Stimulated activated CD4-positive, alpha-beta T cell treated with anti-CD3 and anti-CD28 coated beads, Interleukin-1b, Interleukin-23, amount 100 ng/mL, for 24 hours (primary cell): Measurements from ENCODE around the gene ITGAE.
A peak's percentile ranks its signal among the peaks of the same experiment; 100 is the strongest.
"Not testable (repeated sequence)": the region's sequence is repeated elsewhere in the genome, so short reads cannot be mapped to it uniquely, and the experiment has no call there.

Source experiments
- DNase-seq, 4 experiments: peaks; one replicate each; pipeline ENCODE4 v3.0.0-alpha.2; 2020; ENCODE audit warnings: low read depth in 4 of 4, low spot score in 1 of 4

Gene ITGAE

GRCh38 chr17:3761918-3762380 is 39.0 kb downstream of the ITGAE start:
- DNase-seq = no peak

- no peak for DNase-seq
These were observed 39.7 kb downstream of the ITGAE start for GRCh38 chr17:3761036-3761917.

GRCh38 chr17:3759597-3760216 is 41.3 kb downstream of the ITGAE start:
- no peak for DNase-seq

DNA sequence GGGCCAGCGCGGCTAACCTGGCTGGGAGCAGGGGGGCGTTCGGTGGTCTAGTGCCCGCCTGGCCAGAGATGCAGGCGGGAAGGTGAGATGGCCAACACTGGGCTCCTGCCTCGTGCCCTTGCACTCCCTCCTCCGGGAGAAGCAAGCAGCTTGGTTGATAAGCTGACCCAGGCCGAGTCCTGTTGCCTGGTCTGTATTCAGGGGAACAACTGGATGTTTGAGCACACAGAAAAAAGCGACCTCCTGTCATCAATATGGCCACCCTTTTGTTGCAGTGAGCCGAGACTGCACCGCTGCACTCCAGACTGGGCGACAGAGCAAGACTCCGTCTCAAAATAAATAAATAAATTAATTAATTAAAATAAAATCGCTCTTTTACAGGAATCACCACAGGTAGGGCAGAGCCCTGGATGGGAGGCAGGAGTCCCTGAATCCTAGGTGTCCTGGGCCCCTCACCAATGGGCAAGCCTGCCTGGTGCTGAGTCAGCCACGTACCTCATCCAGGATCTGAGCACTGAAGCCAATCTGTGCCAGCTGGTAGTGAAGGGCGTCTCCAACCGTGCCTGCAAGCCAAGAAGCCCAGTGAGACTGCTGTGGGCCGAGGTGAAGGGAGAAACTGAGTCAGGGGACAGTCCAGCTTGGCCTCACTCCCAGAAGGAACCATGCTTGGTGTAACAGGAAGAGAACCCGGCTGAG is 45.5 kb downstream of the ITGAE start:
- no peak for DNase-seq

- DNase-seq = peak; percentile 34 to 54 (median 46)
These were observed 46.3 kb downstream of the ITGAE start for GRCh38 chr17:3754458-3755334.

DNA sequence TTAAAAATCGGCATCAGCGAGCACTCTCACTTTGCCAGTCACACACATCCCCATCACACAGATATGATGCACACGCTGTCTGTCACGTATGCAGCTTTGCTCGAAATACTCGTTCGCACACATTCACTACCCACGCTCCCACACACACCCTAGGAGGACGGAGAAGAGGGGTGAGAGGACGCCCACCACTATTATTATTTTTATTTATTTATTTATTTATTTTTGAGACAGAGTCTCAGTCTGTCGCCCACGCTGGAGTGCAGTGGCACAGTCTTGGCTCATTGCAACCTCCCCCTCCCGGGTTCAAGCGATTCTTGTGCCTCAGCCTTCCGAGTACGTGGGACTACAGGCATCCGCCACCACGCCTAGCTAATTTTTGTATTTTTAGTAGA is 46.9 kb downstream of the ITGAE start:
- no peak for DNase-seq

DNA sequence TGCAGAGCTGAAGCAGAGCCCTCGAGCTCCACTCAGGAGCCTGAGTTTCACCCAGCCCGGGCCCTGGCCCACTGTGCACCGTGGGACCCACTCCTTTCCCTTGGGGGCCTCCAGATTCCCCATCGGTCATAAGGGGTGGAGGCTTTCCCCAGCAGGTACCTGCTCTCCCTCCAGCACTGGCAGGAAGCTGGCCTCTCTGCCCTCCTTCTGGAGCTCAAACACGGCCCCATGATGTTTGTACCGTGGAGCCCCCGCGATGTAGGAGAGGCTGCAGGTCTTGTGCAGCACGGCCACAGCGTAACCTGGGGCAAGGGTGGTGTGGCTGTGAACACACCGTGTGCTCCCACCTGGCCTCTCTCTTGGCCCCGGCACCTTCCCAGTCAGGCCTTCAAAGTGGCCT is 47.4 kb downstream of the ITGAE start:
- DNase-seq = no peak

DNA sequence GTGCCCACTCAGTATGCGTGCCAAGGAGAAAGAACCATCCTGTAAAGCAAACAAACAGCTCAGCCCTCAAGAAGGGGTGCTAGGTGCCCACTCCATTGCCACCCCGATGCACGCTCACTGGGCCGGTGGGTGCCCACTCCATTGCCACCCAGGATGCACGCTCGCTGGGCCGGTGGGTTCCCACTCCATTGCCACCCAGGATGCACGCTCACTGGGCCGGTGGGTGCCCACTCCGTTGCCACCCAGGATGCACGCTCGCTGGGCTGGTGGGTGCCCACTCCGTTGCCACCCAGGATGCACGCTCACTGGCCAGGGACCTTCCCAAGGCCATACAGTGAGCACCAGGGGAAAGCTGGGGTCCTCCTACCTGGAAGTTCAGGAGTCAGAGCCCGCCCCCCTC is 49.2 kb downstream of the ITGAE start:
- no peak for DNase-seq

GRCh38 chr17:3750926-3751325 is 50.1 kb downstream of the ITGAE start:
- DNase-seq = no peak

DNA sequence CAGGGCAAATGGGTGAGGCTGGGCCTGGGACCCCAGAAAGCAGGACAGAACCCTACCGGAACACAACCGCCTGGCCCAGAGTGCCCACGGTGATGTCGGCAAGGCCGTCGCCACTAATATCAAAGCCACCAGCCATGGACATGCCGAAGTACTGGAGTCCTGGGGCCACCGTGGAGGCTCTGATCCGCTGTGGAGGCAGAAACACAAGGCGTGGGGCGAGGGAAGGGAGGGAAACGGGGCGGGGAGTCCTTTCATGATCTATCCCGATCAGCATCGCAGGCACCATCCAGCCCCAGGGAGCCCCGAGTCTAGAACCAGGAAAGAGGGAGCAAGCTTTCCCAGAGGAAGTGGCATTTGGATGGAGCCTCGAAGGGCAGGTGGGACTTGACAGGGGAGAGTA is 50.7 kb downstream of the ITGAE start:
- DNase-seq = no peak

- no peak for DNase-seq
These were observed 52.4 kb downstream of the ITGAE start for GRCh38 chr17:3748576-3748975.

DNA sequence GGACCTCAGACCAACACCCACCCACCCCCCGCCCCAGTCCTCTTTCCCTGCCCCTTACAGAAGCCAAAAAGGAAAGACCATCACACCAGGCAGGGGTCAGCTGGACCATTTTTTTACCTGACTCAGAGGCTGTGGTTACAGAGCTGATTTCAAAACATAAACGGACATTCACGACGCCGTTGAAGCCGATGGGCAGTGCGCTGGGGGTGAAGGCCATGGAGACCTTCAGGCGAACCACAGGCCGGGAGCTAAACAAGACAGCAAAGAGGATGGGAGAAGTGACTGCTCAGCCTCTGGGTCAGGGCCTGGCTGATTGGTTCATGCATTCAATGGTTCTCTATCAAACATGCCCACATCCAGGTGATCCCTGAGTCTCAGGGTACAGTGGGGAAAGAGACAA is 53.2 kb downstream of the ITGAE start:
- DNase-seq = no peak

- no peak for DNase-seq
These were observed 55.9 kb downstream of the ITGAE start for GRCh38 chr17:3745071-3745470.

DNA sequence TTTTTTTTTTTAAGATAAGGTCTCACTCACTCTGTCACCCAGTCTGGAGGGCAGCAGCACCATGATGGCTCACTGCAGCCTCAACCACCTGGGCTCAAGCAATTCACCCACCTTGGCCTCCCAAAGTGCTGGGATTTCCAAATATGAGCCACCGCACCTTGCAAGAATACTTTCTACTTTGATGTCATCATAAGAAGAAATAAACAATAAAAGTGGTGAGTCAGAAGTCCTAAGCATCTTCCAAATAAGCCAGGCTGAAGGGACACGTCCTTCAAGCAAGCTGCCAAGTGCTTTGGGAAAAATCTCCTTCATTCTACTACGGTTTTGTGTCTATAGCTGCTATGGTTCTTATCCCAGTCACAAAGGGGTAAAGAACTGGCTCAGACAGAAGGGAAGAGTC is 57.0 kb downstream of the ITGAE start:
- no peak for DNase-seq

DNA sequence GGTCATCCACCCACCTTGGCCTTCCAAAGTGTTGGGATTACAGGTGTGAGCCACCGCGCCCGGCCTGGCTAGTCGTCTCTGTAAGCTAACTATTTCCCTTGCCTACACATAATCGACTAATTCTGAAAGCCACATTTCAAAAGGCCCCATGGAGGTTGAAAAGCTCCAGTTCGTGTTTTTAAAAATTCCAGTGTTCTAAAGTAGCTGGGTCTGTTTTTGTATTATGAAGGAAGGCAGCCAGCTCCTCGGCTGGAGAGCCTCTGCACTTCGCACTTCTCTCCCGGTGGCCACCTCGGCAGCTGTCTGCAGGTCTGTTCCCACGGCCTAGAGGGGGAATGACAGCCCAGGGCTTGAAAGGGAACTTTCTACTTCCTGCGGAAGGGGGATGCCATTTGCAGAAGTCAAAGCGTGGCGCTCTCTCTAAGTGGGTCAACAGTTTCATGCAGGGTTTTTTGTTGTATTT is 60.3 kb downstream of the ITGAE start:
- DNase-seq = no peak

DNA sequence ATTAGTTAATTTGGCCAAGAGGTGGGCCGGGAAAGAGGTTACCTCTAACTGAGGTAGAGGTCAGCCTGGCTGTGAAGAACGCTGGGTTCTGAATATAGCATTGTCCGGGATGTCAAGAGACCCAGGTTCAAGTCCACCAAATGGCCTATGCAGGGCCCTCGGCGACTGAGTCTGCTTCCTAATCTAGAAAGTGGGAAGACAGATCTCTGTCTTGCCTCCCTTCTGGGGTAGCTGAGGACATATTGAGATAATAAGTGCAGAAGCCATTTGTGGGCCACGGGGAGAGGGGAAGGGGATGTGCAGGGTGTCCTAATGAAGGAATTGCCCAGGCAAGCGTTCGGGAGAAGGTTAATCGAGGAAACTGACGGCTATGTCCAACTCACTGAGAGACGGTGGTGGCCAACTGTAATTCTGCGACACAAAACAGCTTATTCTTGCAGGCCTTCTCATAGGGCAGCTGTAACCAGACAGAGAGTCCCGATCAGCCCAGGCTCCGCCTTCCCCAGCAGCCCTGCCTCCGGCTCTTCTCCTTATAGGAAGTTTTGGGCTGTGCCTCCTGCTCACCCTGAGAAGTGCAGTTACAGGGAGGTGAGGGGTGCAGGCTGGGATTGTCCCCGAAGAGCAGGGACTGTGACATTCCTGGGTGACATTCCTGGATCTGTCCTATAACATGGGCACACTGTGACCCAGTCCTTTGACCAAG is 61.4 kb downstream of the ITGAE start:
- no peak for DNase-seq

- peak in 2 of 4 experiments; percentile 60 to 62 for DNase-seq
These were observed 62.3 kb downstream of the ITGAE start for GRCh38 chr17:3738562-3739295.

- no peak for DNase-seq
These were observed 65.5 kb downstream of the ITGAE start for GRCh38 chr17:3735515-3735914.

GRCh38 chr17:3734911-3735276 is 66.1 kb downstream of the ITGAE start:
- not testable (repeated sequence) for DNase-seq

DNA sequence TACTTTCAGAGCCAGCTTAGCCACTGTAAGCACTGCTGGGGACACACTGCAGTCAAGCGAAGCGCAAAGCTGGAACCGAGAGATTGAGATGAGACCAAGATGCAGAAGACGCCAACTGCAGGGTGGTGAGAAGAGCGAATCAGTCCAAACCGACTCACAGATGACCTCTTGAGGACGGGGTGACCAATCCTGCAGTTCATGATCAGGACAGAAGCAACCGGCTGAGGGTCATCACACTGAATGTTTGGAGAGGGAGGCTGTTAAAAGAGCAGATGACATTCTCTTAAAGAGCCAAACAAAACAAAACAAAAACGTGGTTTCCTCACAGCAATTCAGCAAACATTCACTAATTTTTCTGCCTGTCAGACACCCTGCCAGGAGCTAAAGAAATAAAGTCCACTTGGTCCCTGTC is 68.8 kb downstream of the ITGAE start:
- no peak for DNase-seq
